ENCODE results near the gene ZNF516.

ZNF516 gene

GRCh38 chr18:76455003-76455676, 39.9 kb downstream of the ZNF516 start:
- DNase-seq (ENCODE audit: low spot score): no peak
- TF ChIP-seq CTCF (IDR thresholded peaks at IDR 0.05): no peak
- no peak overlapping the region for H3K27ac ChIP-seq
- no peak overlapping the region for H3K4me3 ChIP-seq

GRCh38 chr18:76454418-76454817, 40.6 kb downstream of the ZNF516 start:
- TF ChIP-seq CTCF (IDR thresholded peaks at IDR 0.05): no peak
- H3K4me3 ChIP-seq: no peak overlapping the region
- H3K27ac ChIP-seq: no peak overlapping the region
- no peak for DNase-seq (ENCODE audit: low spot score)

- no peak for TF ChIP-seq CTCF (IDR thresholded peaks at IDR 0.05)
- no peak for DNase-seq (ENCODE audit: low spot score)
- Histone ChIP-seq H3K27ac (no peak overlapping the region), H3K4me3 (no peak overlapping the region)
Measured at GRCh38 chr18:76453932-76454331, 41.1 kb downstream of the ZNF516 start.

GRCh38 chr18:76453057-76453561, 41.9 kb downstream of the ZNF516 start:
- TF ChIP-seq CTCF (IDR thresholded peaks at IDR 0.05): no peak
- no peak overlapping the region for H3K27ac ChIP-seq
- no peak for DNase-seq (ENCODE audit: low spot score)
- no peak overlapping the region for H3K4me3 ChIP-seq

- H3K27ac ChIP-seq: peak overlapping the region in 1 of 2 donors; percentile 80
- no peak for TF ChIP-seq CTCF (IDR thresholded peaks at IDR 0.05)
- no peak overlapping the region for H3K4me3 ChIP-seq
- DNase-seq (ENCODE audit: low spot score): no peak
Measured at GRCh38 chr18:76452357-76452756, 42.7 kb downstream of the ZNF516 start.

- peak overlapping the region; percentile 62 to 80 for H3K27ac ChIP-seq
- peak overlapping the region; percentile 82 for H3K4me3 ChIP-seq
- no peak for TF ChIP-seq CTCF (IDR thresholded peaks at IDR 0.05)
- peak; percentile 62 for DNase-seq (ENCODE audit: low spot score)
Measured at GRCh38 chr18:76451396-76452331, 43.4 kb downstream of the ZNF516 start.
